GM12875 (cell line): ENCODE data around the gene CIB1.
A peak's percentile ranks its signal among the peaks of the same experiment; 100 is the strongest.
"Not testable (repeated sequence)": the region's sequence is repeated elsewhere in the genome, so short reads cannot be mapped to it uniquely, and the experiment has no call there.

Experiments
- H3K4me3 ChIP-seq: one replicate; pipeline ENCODE4 v1.5.1; 2011; ENCODE audit warnings: low read depth, low read length, control low read depth
- CTCF ChIP-seq: IDR thresholded peaks from 2 replicates; pipeline ENCODE4 v1.5.1; 2011; ENCODE audit warnings: low read depth, mild to moderate bottlenecking, control low read depth, inconsistent platforms, low read length, moderate library complexity, borderline replicate concordance; ENCODE audit not compliant: insufficient read depth

CIB1 gene

DNA sequence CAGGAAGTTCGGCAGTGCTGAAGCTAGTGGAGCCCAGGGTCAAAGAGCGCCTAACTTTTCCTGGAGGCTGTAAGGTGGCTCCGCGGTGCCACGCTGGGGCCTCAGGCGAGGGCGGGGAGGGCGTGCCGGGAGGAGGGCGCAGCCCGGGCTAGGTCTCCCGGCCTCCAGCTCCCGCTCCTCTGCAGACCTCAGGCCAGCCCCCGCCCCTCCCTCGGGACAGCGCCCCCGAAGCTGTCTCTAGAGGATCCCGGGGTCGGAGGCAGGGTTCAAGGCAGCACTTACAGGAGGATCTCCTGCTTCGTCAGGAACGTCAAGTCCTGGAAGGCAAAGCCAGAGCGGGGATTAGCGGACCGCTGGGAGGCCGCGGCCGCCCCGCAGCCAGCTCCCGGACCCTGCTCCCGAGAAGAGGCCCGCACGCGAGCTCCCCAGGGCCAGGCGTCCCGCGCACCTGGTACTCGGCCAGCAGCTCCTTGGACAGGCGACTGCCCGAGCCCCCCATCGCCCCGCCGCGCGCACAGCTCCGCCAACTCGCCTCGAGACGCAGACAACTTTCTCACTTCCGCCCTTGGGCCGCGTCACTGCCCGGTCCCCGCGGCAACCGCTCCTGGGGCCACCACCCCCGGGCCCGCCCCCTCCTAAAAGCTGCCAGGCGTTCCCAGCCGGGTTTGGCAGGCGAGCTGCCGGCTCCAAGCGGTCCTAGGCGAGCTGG lies at the start of gene CIB1:
CIB1 (minus strand) TSS at position 555 of the 709 bp plus-strand sequence; CDS start at position 499, 56 bp downstream.
- peak; percentile 49; the same call in 1 of the 2 replicates for TF ChIP-seq CTCF
- H3K4me3 ChIP-seq, result peak within 1 kb of the TSS; percentile 83

DNA sequence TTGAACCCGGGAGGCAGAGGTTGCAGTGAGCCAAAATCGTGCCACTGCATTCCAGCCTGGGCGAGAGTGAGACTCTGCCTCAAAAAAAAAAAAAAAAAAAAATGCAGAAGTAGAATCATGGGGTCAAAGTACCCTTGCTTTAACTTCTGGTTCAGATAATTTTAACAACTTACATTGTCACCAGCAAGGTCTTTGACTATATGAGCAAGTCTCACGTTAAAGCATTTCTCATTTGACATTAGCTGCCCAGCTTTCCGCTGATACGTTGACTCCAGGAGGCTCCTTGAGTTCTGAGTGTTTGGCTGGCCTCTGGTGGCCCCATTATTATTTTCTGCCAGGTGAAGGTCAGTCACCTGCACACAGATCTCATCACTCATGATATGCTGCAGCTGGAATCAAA lies 47.9 kb upstream of the CIB1 start:
- H3K4me3 ChIP-seq, result not testable (repeated sequence)

- H3K4me3 ChIP-seq, result not testable (repeated sequence)
Measured at GRCh38 chr15:90280743-90281142, 47.0 kb upstream of the CIB1 start.

DNA sequence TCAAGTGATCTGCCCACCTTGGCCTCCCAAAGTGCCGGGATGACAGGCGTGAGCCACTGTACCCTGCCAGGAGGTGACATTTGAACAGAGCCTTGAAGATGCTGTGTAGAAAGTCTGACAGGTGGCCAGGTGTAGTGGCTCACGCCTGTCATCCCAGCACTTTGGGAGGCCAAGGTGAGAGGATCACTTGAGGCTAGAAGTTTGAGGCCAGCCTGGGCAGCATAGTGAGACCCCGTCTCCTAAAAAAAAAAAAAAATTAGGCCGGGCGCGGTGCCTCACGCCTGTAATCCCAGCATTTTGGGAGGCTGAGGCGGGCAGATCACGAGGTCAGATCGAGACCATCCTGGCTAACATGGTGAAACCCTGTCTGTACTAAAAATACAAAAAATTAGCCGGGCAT lies 44.7 kb upstream of the CIB1 start:
- not testable (repeated sequence) for H3K4me3 ChIP-seq

- TF ChIP-seq CTCF, result no peak
- no peak overlapping the region for H3K4me3 ChIP-seq
Measured at GRCh38 chr15:90271459-90272166, 37.9 kb upstream of the CIB1 start.

DNA sequence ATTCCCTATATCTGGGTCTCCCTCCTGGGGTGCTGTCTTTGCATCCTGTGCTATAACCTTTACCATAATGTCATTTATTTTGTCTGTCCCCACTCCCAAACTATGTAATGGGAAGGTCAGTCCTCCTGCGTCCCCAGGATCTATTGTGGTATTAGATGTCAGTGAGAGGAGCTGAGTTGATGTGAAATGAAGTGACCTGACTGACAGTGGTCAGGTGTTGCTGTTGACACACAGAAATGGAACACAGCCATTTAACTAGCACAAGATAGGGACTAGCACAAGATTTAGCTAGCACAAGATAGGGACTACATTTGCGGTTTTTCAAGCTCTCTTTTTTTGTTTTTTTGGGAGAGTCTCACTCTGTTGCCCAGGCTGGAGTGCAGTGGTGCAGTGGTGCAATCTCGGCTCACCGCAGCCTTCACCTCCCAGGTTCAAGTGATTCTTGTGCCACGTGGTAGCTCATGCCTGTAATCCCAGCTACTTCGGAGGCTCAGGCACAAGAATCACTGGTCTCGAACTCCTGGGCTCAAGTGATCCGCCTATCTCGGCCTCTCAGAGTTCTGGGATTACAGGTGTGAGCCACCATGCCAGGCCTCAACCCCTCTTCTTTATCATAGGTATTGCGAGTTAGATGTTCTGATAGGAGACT lies 36.9 kb upstream of the CIB1 start:
- TF ChIP-seq CTCF, result no peak
- no peak overlapping the region for H3K4me3 ChIP-seq

DNA sequence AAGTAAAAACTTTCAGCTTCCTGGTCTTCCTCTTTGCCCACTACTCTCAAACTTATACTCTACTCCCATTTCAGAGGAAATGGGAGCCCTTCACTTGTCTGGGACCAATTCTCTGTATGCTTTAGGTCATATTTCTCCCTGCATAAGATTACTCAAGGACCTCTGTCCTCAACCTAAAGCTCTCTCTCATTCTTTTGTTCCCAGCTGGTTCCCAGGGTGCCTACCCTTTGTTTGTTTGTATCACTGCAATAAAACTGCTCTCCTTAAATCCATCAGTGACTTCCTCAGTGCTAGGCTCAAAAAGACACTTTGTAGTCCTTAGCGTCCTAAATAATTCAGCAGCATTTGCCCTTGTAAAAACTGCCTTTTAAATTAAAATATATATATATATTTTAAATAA lies 34.7 kb upstream of the CIB1 start:
- TF ChIP-seq CTCF, result no peak
- no peak overlapping the region for H3K4me3 ChIP-seq

DNA sequence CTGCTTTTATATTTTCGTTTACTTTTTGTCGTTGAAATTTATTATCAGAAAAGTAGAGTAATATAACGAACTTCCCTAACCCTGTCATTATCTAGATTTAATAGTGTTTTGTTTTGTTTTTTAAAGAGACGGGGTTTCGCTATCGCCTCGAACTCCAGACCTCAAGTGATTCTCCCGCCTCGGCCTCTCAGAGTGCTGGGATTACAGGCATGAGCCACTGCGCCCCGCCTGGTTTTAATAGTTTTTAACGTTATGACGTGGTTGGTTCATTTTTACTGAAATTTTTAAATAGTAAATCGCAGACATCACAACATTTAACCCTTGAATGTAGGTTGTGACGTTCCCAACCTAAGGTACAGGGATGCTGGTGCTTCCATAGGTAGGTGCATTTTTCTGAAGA lies 32.7 kb upstream of the CIB1 start:
- TF ChIP-seq CTCF, result no peak

More for the DNA sequence above, 32.7 kb upstream of the CIB1 start:
- H3K4me3 ChIP-seq, result peak overlapping the region; percentile 69
